NCI-H1092 (cell line): ENCODE data around the gene EGFR.

Source experiments
- DNase-seq: peaks from one replicate; lab custom pipeline; 2025; lab: John Stamatoyannopoulos, UW

EGFR gene

DNA sequence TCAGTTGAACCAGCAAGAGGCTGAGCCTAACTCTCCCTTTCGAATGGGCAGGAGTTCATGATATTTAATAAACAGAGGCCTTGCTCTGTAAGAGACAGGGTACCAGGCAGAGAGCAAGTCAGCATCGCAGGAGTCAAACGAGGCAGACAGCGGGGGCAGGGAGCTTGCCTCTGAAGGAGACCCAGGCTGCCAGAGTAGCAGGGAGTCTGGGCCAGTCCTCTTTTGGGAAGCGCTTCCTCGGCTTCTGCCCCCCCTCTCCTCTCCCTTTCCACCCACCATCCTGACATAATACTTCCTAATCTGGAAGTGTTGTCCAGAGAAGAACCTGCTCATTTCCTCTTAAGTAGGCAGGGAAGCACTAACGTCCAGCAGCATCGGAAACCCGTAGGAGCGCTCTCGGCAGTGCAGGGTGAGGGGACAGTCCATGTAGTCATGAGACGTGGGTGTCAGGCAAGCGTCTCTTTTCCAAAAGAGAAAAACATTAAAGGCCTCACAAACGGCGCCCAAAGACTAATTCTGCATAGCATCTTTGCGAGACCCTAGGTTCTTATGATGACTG, 171.1 kb downstream of the EGFR start:
- no peak for DNase-seq

- DNase-seq = no peak
Observed at GRCh38 chr7:55190511-55191160, 171.8 kb downstream of the EGFR start.

GRCh38 chr7:55191161-55191925, 172.5 kb downstream of the EGFR start:
- no peak for DNase-seq

GRCh38 chr7:55191926-55192692, 173.3 kb downstream of the EGFR start:
- DNase-seq = no peak

DNA sequence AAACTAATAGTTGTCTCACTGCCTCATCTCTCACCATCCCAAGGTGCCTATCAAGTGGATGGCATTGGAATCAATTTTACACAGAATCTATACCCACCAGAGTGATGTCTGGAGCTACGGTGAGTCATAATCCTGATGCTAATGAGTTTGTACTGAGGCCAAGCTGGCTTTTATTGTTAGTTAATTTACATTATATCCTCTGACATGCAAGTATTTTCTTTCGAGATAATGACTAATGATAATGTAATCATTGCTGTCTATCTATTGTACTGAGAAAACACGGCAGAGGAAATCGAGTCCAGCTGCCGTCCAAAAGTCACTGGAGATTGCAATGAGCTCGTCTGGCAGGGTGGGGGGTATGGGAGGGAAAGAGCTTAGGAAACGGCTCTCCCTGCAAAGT, 173.9 kb downstream of the EGFR start:
- no peak for DNase-seq

DNA sequence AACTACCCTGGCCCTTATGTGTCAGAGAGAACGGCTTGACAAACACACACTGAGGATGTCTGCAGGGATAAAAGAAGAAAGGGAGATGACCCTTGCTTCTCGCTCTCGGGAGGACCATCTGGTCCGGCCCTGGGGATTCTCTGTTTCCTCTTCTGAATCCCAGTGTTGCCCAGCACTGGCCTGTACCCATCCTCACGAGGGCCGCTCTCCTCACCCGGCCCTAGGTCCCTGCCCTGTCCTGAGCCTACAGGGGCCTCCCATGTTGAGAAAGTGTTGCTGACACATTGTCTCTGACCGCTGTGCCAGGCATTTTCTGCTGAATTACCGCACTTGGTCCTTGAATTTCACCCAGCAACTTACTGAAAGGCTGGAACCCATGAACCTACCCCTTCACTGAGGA, 174.4 kb downstream of the EGFR start:
- no peak for DNase-seq

DNA sequence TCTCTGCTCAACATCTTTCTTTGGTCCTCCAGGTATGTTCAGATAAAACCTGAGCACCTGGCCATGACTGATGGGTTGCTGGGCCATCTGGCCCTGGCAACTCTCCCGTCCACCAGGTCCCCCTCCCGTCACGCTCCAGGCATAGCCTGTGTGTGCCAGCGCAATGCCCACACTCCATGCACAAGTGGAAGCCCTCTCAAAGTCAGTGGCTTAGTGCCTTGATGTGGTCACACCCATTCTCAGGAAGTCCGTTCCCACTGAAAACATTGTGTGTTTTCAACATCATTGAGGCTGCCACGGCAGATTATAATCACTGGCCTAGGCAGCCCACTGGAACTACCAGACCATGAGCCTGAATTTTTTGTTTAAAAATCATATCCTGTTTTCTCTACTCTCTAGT, 175.7 kb downstream of the EGFR start:
- no peak for DNase-seq

DNA sequence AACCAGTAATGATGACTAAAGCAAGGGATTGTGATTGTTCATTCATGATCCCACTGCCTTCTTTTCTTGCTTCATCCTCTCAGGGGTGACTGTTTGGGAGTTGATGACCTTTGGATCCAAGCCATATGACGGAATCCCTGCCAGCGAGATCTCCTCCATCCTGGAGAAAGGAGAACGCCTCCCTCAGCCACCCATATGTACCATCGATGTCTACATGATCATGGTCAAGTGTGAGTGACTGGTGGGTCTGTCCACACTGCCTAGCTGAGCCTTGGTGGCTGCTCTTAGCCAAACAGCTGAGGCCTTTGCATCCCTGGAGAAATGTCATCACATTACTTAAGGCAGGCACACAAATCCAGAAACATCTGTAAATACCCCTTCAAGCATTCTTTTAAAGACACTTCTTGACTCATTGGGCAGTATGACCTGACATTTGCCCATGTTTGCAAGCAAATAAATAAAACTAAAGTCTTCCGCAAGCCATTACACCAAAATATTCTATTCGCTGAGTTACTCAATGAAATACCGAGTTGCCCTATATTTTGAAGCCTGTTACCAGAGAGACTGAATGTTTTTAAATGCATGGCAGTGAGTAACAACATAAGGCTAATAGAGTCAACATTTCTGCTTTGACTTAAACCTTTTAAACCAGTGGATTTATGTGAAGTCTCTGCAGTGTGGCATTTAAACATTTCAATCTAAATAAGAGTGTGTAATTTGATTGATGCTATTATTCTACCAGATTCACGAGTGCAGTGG, 180.0 kb downstream of the EGFR start:
- no peak for DNase-seq

GRCh38 chr7:55199418-55199817, 180.6 kb downstream of the EGFR start:
- DNase-seq = no peak

DNA sequence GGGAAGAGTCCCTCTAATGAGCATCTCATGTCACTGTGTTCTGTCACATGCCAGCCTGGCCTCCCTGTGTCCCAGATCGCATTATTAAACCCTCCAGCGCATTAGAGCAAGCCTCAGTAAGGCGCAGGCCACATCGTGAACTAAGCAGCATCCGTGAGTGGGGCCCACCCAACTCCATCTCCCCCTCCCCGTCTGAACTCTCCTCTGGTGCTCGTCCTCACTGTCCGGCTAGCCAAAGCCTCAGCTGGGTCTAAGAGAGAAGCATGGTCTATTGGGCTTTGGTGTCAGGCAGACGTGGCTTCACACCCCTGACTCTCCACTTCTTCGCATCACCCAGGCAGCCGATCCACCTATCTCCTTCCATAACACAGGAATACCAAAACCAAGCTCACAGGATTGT, 181.6 kb downstream of the EGFR start:
- DNase-seq = no peak

DNA sequence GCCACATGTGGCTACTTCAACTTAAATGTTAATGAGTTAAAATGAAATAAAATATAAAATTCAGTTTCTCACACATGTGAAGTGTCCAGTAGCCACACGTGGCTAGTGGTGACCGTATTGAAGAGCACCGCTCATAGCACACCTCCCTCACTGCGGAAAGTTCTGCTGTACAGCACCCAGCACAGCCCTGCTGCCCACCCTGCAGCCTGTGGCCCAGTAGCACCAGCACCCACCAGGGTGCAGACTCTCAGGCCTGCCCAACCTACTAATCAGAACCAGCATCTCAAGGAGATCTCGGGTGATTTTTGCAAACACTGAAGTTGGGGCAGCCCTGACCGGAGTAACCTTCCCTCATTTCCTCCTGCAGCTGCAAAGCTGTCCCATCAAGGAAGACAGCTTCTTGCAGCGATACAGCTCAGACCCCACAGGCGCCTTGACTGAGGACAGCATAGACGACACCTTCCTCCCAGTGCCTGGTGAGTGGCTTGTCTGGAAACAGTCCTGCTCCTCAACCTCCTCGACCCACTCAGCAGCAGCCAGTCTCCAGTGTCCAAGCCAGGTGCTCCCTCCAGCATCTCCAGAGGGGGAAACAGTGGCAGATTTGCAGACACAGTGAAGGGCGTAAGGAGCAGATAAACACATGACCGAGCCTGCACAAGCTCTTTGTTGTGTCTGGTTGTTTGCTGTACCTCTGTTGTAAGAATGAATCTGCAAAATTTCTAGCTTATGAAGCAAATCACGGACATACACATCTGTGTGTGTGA, 183.5 kb downstream of the EGFR start:
- no peak for DNase-seq

DNA sequence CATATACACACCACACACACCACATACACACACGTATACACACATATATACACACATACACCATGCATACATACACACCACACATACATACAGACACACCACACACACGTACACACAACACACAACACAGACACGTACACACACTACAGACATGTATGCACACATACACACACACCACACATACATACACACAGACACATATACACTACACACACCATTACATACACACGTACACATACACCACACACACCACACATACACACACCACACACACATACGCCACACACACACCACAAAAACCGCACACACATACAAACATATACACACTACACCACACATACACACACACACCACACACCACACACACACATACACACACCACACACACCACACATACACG, 184.5 kb downstream of the EGFR start:
- no peak for DNase-seq

DNA sequence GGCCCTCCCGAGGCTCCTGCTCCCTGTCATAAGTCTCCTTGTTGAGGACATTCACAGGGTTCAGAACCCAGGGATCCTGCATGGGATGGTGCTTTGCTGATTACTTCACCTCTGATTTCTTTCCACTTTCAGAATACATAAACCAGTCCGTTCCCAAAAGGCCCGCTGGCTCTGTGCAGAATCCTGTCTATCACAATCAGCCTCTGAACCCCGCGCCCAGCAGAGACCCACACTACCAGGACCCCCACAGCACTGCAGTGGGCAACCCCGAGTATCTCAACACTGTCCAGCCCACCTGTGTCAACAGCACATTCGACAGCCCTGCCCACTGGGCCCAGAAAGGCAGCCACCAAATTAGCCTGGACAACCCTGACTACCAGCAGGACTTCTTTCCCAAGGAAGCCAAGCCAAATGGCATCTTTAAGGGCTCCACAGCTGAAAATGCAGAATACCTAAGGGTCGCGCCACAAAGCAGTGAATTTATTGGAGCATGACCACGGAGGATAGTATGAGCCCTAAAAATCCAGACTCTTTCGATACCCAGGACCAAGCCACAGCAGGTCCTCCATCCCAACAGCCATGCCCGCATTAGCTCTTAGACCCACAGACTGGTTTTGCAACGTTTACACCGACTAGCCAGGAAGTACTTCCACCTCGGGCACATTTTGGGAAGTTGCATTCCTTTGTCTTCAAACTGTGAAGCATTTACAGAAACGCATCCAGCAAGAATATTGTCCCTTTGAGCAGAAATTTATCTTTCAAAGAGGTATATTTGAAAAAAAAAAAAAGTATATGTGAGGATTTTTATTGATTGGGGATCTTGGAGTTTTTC, 186.5 kb downstream of the EGFR start:
- no peak for DNase-seq

DNA sequence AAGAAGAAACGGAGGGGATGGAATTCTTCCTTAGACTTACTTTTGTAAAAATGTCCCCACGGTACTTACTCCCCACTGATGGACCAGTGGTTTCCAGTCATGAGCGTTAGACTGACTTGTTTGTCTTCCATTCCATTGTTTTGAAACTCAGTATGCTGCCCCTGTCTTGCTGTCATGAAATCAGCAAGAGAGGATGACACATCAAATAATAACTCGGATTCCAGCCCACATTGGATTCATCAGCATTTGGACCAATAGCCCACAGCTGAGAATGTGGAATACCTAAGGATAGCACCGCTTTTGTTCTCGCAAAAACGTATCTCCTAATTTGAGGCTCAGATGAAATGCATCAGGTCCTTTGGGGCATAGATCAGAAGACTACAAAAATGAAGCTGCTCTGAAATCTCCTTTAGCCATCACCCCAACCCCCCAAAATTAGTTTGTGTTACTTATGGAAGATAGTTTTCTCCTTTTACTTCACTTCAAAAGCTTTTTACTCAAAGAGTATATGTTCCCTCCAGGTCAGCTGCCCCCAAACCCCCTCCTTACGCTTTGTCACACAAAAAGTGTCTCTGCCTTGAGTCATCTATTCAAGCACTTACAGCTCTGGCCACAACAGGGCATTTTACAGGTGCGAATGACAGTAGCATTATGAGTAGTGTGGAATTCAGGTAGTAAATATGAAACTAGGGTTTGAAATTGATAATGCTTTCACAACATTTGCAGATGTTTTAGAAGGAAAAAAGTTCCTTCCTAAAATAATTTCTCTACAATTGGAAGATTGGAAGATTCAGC, 187.6 kb downstream of the EGFR start:
- DNase-seq = no peak

- no peak for DNase-seq
Observed at GRCh38 chr7:55207436-55208125, 188.8 kb downstream of the EGFR start.

- DNase-seq = no peak
Observed at GRCh38 chr7:55209366-55209765, 190.5 kb downstream of the EGFR start.

DNA sequence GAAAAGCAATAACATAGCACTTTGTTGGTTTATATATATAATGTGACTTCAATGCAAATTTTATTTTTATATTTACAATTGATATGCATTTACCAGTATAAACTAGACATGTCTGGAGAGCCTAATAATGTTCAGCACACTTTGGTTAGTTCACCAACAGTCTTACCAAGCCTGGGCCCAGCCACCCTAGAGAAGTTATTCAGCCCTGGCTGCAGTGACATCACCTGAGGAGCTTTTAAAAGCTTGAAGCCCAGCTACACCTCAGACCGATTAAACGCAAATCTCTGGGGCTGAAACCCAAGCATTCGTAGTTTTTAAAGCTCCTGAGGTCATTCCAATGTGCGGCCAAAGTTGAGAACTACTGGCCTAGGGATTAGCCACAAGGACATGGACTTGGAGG, 191.4 kb downstream of the EGFR start:
- no peak for DNase-seq

DNA sequence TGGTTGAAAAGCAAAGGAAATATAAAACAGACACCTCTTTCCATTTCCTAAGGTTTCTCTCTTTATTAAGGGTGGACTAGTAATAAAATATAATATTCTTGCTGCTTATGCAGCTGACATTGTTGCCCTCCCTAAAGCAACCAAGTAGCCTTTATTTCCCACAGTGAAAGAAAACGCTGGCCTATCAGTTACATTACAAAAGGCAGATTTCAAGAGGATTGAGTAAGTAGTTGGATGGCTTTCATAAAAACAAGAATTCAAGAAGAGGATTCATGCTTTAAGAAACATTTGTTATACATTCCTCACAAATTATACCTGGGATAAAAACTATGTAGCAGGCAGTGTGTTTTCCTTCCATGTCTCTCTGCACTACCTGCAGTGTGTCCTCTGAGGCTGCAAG, 191.9 kb downstream of the EGFR start:
- DNase-seq = no peak

DNA sequence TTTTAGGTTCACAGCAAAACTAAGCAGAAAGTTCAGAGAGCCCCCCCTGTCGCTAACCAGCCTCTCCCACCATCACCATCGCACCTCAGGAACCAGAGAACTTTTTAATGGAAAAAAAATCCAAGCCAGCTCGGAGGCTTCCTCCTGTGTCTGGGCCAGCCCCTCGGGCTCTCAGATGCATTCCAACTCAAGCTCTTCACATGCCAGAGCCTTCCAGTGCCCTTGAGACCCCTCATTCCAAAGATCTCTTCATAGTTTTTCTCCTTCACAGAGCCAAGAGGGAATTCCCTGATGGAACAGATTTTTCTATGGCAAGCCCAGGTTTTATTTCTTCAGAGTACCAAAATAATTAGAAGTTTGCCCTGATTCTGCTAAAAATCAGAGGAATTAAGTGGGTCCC, 192.9 kb downstream of the EGFR start:
- no peak for DNase-seq
